D721Med (cell line): ENCODE measurements around the gene NFIA.

ENCODE experiments used
- DNase-seq: peaks from one replicate; pipeline ENCODE4 v3.0.0; 2011; ENCODE audit warnings: low spot score; ENCODE audit not compliant: insufficient read length
- FAIRE-seq: peaks from 2 replicates; lab custom pipeline; 2011; peaks lifted over from hg19 to GRCh38; lab: Jason Lieb, UNC
- CTCF ChIP-seq: IDR thresholded peaks from 2 replicates; pipeline ENCODE4 v1.5.1; 2012; ENCODE audit warnings: mild to moderate bottlenecking, control low read depth; ENCODE audit not compliant: insufficient read depth; ENCODE audit errors: missing control alignments

The NFIA gene

GRCh38 chr1:61077676-61078541 is 4.5 kb upstream of the NFIA start:
- no peak for TF ChIP-seq CTCF
- FAIRE-seq (no peak), DNase-seq (peak; percentile 68)

- TF ChIP-seq CTCF: no peak
- FAIRE-seq (no peak), DNase-seq (no peak)
Measured at GRCh38 chr1:61078618-61079295, 3.6 kb upstream of the NFIA start.

GRCh38 chr1:61079296-61079897 is 3.0 kb upstream of the NFIA start:
- no peak for DNase-seq
- no peak for FAIRE-seq
- TF ChIP-seq CTCF: no peak

- no peak for DNase-seq
- peak; percentile 41 for TF ChIP-seq CTCF
- FAIRE-seq: no peak
Measured at GRCh38 chr1:61079898-61080336, 2.4 kb upstream of the NFIA start.

GRCh38 chr1:61080413-61081143 is 1.8 kb upstream of the NFIA start:
- DNase-seq (no peak), FAIRE-seq (no peak)
- TF ChIP-seq CTCF: no peak

- DNase-seq (no peak), FAIRE-seq (no peak)
- TF ChIP-seq CTCF: no peak
Measured at GRCh38 chr1:61081144-61081685, 1.1 kb upstream of the NFIA start.
